ENCODE data around the gene ATRIP. TPM values are rescaled to one million over a fixed set of nuclear protein-coding genes. Genes with fewer than 3 reads are reported as not detected.

Gene ATRIP
- total RNA-seq, 4 donors from 2014 or later = 7.5 to 10.5 (median 9.3) TPM

GRCh38 chr3:48404440-48405342 lies 41.8 kb upstream of the ATRIP start:
- no peak for TF ChIP-seq POLR2A (IDR thresholded peaks at IDR 0.05)
- TF ChIP-seq CTCF (IDR thresholded peaks at IDR 0.05) = no peak
- TF ChIP-seq EP300 (IDR thresholded peaks at IDR 0.05) = no peak
- H3K36me3 ChIP-seq = peaks cover 0 to 70% (median 0%) of the 10 kb centered on the region in 3 donors
- H3K4me3 ChIP-seq = no peak overlapping the region
- 77 to 83% methylated on average over 19 to 21 of the region's 21 CpGs for WGBS, 2 donors
- peak in 1 of 2 donors; percentile 11 for DNase-seq (ENCODE audit: low spot score in 2 of 2)
- H3K27ac ChIP-seq = peak overlapping the region in 2 of 4 donors; percentile 88 to 90
- peaks cover 0 to 21% (median 10%) of the 10 kb centered on the region in 4 donors for H3K4me1 ChIP-seq
- no peaks in the 10 kb centered on the region for H3K9me3 ChIP-seq
- H3K27me3 ChIP-seq = no peaks in the 10 kb centered on the region

DNA sequence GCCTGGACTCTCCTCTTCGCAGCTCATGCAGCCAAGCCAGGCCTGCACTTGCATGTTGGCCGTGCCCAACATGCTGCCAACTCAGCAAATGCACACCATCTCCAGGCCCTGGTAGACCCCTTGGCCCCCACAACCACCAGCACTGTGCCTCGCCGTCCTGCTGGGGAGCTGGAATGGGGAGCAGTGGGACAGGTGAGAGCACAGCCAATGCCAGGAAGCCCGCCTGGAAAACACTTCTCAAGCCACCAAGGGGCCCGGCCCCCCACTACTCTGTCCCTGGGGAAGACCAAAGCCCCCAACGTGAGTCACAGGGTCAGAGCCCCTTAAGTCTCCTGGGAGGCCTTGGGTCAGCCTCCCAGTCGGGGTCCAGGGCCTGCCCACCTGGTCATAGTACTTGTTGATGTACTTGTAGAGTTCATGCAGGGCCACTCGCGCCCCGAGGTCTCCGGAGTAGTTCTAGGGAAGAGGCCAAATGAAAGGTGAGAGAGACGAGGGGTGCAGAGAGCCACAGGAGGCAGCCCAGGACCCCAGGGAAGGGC lies 41.1 kb upstream of the ATRIP start:
- no peak overlapping the region for H3K4me3 ChIP-seq
- peak in 1 of 2 donors; percentile 11 for DNase-seq (ENCODE audit: low spot score in 2 of 2)
- H3K4me1 ChIP-seq = peaks cover 0 to 21% (median 10%) of the 10 kb centered on the region in 4 donors
- peaks cover 0 to 77% (median 0%) of the 10 kb centered on the region in 3 donors for H3K36me3 ChIP-seq
- WGBS, 2 donors = 79 to 88% methylated on average over 7 to 13 of the region's 13 CpGs
- H3K27me3 ChIP-seq = no peaks in the 10 kb centered on the region
- no peaks in the 10 kb centered on the region for H3K9me3 ChIP-seq
- peak overlapping the region in 1 of 4 donors; percentile 88 for H3K27ac ChIP-seq
- no peak for TF ChIP-seq POLR2A (IDR thresholded peaks at IDR 0.05)
- no peak for TF ChIP-seq EP300 (IDR thresholded peaks at IDR 0.05)
- TF ChIP-seq CTCF (IDR thresholded peaks at IDR 0.05) = no peak

- peak in 1 of 2 donors; percentile 5 for DNase-seq (ENCODE audit: low spot score in 2 of 2)
- peak overlapping the region in 1 of 4 donors; percentile 88 for H3K27ac ChIP-seq
- no peak for TF ChIP-seq POLR2A (IDR thresholded peaks at IDR 0.05)
- TF ChIP-seq CTCF (IDR thresholded peaks at IDR 0.05) = no peak
- H3K27me3 ChIP-seq = no peaks in the 10 kb centered on the region
- peaks cover 0 to 83% (median 0%) of the 10 kb centered on the region in 3 donors for H3K36me3 ChIP-seq
- no peaks in the 10 kb centered on the region for H3K9me3 ChIP-seq
- H3K4me3 ChIP-seq = no peak overlapping the region
- WGBS, 2 donors = 90% methylated on average over 1 of the region's 1 CpG; no CpG with 5 or more reads in 1 of the 2 donors
- peaks cover 0 to 21% (median 10%) of the 10 kb centered on the region in 4 donors for H3K4me1 ChIP-seq
Measured at GRCh38 chr3:48405971-48406370, 40.6 kb upstream of the ATRIP start.

DNA sequence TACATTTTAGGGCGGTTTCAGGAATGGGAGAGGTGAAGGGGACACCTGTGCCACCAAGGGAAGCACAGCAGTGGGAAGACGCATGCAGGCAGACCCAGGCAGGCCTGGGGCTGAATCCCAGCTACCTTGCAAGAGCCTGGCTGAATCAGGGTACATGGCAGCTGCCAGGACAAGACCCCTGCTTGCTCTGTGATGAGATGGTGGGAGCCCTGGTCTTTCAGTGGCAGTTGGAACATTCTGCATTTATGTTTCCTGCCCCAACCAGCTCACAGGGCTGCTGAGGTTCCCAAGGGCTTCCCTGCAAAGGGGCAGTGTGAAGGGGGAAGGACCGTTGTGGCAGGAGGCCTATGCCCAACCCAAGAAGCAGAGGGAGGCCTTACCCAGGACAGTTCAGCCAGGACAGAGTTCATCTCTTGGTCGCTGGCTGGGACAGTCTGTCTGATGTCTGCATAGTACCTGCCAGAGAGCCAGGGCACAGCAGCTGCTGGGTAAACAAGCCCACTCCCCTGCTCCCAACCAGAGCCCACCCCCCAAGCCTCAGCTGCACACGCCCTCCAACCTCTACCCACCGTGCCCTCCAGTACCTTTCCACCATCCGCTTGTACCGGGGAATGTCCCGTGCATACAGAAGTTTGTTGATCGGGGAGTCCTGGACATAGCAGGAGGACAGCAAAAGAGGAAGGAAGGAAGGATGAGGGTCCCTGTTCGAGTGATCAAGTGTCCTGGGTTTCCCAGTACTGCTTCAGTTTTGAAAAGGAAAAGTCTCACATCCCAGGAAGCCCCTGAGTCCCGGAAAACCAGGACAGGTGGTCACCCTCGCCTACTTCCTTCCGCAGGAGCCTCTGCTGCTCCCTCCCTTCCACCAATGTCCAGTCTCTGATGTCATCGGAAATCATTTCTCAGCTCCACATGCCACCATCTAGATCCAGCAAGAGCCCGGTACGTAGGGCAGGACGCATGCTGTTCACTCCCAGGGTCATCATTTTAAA lies 39.8 kb upstream of the ATRIP start:
- Histone ChIP-seq H3K36me3 (peaks cover 0 to 91% (median 6%) of the 10 kb centered on the region in 3 donors), H3K4me3 (no peak overlapping the region), H3K9me3 (no peaks in the 10 kb centered on the region), H3K27ac (peak overlapping the region in 1 of 4 donors; percentile 88), H3K27me3 (no peaks in the 10 kb centered on the region), H3K4me1 (peaks cover 0 to 14% (median 5%) of the 10 kb centered on the region in 4 donors)
- WGBS, 2 donors = 86% methylated on average over 16 to 17 of the region's 18 CpGs
- peak; percentile 3 to 12 for DNase-seq (ENCODE audit: low spot score in 2 of 2)
- TF ChIP-seq POLR2A (IDR thresholded peaks at IDR 0.05) (no peak), EP300 (IDR thresholded peaks at IDR 0.05) (no peak), CTCF (IDR thresholded peaks at IDR 0.05) (no peak)

Measured in tibial nerve (tissue), 4 donors.